Mesothelial cell of epicardium (in vitro differentiated cells): ENCODE data around the gene ATIC. TPM values are rescaled to one million over a fixed set of nuclear protein-coding genes. Genes with fewer than 3 reads are reported as not detected.
A peak's percentile ranks its signal among the peaks of the same experiment; 100 is the strongest.

Experiments
- DNase-seq, 2 experiments: peaks; one replicate each; pipeline ENCODE4 v3.0.0; 2021; ENCODE audit warnings: low spot score in 2 of 2; ENCODE audit not compliant: unreplicated experiment in 2 of 2
- H3K27ac Mint-ChIP-seq: 2 replicates; pipeline ENCODE4 v1.8.0; 2021; ENCODE audit warnings: mixed read lengths
- H3K27me3 Mint-ChIP-seq: 2 replicates; pipeline ENCODE4 v1.8.0; 2021; ENCODE audit warnings: low read depth, mixed read lengths
- H3K36me3 Mint-ChIP-seq: 2 replicates; pipeline ENCODE4 v1.8.0; 2021; ENCODE audit warnings: mixed read lengths
- H3K4me1 Mint-ChIP-seq: 2 replicates; pipeline ENCODE4 v1.8.0; 2021; ENCODE audit warnings: mixed read lengths
- H3K4me3 Mint-ChIP-seq: 2 replicates; pipeline ENCODE4 v1.8.0; 2021; ENCODE audit warnings: mild to moderate bottlenecking, moderate library complexity, mixed read lengths
- H3K9me3 Mint-ChIP-seq: 2 replicates; pipeline ENCODE4 v1.8.0; 2021; ENCODE audit warnings: mixed read lengths
- total RNA-seq: library from RNA; stranded (reverse); gene quantifications from 3 replicates; pipeline ENCODE4 v1.2.1, GENCODE V29; 2021
- TF ChIP-seq, protein P1 (sequence below): fragments of 200-600 bp; sonication (generic); IDR thresholded peaks from one replicate; pipeline ENCODE4 v1.5.0; 2021; ENCODE audit warnings: antibody characterized with exemption; ENCODE audit not compliant: unreplicated experiment

The ATIC gene
- total RNA-seq, 1 donor from 2014 or later = 115 TPM

DNA sequence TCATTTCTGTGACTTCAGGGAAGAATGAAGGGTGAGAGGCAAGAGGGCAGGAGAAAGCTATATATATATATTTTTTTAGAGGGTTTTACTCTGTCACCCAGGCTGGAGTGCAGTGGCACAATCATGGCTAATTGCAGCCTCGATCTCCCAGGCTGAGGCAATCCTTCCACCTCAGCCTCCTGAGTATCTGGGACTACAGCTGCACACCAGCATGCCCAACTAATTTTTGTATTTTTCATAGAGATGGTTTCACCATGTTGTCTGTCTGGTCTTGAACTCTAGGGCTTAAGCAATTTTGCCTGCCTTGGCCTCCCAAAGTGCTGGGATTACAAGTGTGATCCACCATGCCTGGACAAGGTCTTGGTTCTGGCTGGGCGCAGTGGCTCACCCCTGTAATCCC lies 3.4 kb downstream of the ATIC start:
- Mint-ChIP-seq H3K27me3 (no peaks in the 10 kb centered on the region), H3K4me1 (peaks cover 30% of the 10 kb centered on the region), H3K36me3 (peaks cover 36% of the 10 kb centered on the region), H3K9me3 (peaks cover 5% of the 10 kb centered on the region), H3K4me3 (no peak overlapping the region), H3K27ac (peak overlapping the region; percentile 87)
- no peak for DNase-seq
- TF ChIP-seq, protein P1, sequence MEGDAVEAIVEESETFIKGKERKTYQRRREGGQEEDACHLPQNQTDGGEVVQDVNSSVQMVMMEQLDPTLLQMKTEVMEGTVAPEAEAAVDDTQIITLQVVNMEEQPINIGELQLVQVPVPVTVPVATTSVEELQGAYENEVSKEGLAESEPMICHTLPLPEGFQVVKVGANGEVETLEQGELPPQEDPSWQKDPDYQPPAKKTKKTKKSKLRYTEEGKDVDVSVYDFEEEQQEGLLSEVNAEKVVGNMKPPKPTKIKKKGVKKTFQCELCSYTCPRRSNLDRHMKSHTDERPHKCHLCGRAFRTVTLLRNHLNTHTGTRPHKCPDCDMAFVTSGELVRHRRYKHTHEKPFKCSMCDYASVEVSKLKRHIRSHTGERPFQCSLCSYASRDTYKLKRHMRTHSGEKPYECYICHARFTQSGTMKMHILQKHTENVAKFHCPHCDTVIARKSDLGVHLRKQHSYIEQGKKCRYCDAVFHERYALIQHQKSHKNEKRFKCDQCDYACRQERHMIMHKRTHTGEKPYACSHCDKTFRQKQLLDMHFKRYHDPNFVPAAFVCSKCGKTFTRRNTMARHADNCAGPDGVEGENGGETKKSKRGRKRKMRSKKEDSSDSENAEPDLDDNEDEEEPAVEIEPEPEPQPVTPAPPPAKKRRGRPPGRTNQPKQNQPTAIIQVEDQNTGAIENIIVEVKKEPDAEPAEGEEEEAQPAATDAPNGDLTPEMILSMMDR = no peak

DNA sequence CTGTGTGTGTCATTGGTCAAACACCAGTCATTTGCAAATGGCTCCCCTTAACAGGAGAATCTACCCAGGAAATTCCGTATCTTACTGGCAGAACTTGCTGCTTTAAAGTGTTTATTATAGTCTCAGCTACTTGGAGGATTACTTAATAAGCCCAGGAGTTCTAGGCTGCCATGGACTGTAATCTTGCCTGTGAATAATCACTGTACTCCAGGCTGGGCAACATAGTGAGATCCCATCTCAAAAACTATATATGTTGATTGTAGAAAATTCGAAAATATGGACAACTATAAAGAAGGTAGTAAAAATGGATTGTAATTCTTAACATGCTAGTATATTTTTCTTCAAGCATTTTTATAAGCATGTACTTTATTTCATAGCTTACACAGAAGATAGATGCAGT lies 4.5 kb downstream of the ATIC start:
- H3K4me3 Mint-ChIP-seq = no peak overlapping the region
- H3K27ac Mint-ChIP-seq = peak overlapping the region; percentile 50
- H3K9me3 Mint-ChIP-seq = peaks cover 9% of the 10 kb centered on the region

DNA sequence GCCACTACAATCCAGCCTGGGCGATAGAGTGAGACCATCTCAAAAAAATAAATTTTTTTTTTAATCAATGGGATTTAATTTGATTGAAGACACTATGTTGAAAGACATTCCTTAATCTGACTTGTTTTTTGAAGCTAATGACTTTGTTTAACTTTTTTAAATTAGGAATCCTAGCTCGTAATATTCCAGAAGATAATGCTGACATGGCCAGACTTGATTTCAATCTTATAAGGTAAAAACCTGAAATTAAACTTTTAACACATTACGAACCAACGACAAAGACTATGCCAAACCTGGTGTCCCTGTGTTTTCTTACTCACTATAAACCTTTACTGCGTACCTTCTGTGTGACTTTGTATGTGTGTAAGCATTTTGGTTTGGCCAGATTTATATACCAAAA lies 7.6 kb downstream of the ATIC start:
- Mint-ChIP-seq H3K4me1 (peaks cover 8% of the 10 kb centered on the region), H3K9me3 (peaks cover 9% of the 10 kb centered on the region), H3K36me3 (peaks cover 61% of the 10 kb centered on the region), H3K27ac (no peak overlapping the region), H3K27me3 (no peaks in the 10 kb centered on the region), H3K4me3 (no peak overlapping the region)
- TF ChIP-seq, protein P1 = no peak
- DNase-seq = no peak

More for the DNA sequence above, 4.5 kb downstream of the ATIC start:
- H3K36me3 Mint-ChIP-seq = peaks cover 43% of the 10 kb centered on the region
- TF ChIP-seq, protein P1 = no peak
- no peaks in the 10 kb centered on the region for H3K27me3 Mint-ChIP-seq
- no peak for DNase-seq
- peaks cover 30% of the 10 kb centered on the region for H3K4me1 Mint-ChIP-seq

DNA sequence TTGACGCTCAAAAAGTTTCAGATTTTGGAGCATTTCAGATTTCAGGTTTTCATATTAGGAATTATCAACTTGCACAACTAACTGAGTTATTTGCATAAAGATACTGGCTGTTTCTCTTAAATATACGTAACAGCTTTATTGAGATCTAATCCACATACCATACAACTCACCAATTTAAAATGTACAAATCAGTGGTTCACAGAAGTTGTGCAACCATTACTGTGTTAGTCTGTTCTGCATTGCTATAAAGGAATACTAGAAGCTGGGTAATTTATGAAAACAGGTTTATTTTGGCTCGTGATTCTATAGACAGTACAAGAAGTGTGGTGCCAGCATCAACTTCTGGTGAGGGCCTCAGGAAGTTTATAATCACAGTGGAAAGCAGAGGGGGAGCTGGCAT lies 8.2 kb downstream of the ATIC start:
- peaks cover 57% of the 10 kb centered on the region for H3K36me3 Mint-ChIP-seq

DNA sequence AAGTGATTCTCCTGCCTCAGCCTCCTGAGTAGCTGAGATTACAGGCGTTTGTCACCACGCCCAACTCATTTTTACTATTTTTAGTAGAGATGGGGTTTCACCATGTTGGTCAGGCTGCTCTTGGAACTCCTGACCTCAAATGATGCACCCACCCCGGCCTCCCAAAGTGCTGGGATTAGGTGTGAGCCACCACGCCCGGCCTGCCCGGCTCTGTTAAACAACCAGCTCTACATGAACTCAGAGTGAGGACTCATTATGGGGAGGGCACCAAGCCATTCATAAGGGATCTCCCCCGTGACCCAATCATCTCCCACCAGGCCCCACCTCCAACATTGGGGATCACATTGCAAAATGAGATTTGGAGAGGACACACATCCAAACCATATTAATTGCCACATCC lies 8.8 kb downstream of the ATIC start:
- TF ChIP-seq, protein P1 = no peak
- H3K27me3 Mint-ChIP-seq = no peaks in the 10 kb centered on the region
- DNase-seq = no peak
- H3K27ac Mint-ChIP-seq = no peak overlapping the region
- no peak overlapping the region for H3K4me3 Mint-ChIP-seq
- peaks cover 3% of the 10 kb centered on the region for H3K4me1 Mint-ChIP-seq
- peaks cover 9% of the 10 kb centered on the region for H3K9me3 Mint-ChIP-seq
- H3K36me3 Mint-ChIP-seq = peaks cover 57% of the 10 kb centered on the region

More for the DNA sequence above, 8.2 kb downstream of the ATIC start:
- TF ChIP-seq, protein P1 = no peak
- no peaks in the 10 kb centered on the region for H3K27me3 Mint-ChIP-seq
- peaks cover 4% of the 10 kb centered on the region for H3K4me1 Mint-ChIP-seq
- no peak for DNase-seq
- H3K27ac Mint-ChIP-seq = no peak overlapping the region
- H3K4me3 Mint-ChIP-seq = no peak overlapping the region
- peaks cover 9% of the 10 kb centered on the region for H3K9me3 Mint-ChIP-seq

DNA sequence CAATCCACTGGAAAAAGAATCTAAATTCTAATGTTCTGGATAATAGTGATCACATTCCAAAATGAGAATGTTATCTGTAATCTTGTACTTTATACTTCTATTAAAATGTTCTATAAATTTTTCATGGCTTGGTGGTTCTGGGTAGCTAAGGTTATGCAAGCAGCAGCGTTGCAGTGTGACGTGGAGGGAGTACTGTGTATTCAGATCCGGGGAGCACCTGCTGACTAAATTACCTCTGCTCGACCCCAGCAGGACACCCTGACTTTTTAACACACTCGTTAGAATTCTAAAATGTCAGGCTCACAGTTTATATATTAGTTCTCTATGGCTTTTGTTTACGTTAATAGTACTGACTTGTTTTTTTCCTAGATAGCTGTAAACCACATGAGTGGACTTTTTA lies 13.0 kb downstream of the ATIC start:
- TF ChIP-seq, protein P1 = no peak
- no peak overlapping the region for H3K27ac Mint-ChIP-seq
- no peak overlapping the region for H3K4me3 Mint-ChIP-seq
- H3K36me3 Mint-ChIP-seq = peaks cover 63% of the 10 kb centered on the region
- peaks cover 2% of the 10 kb centered on the region for H3K4me1 Mint-ChIP-seq
- DNase-seq = no peak
- peaks cover 5% of the 10 kb centered on the region for H3K9me3 Mint-ChIP-seq
- H3K27me3 Mint-ChIP-seq = no peaks in the 10 kb centered on the region
